Measurements from ENCODE around the gene OR5B17. TPM values are rescaled to one million over a fixed set of nuclear protein-coding genes. Genes with fewer than 3 reads are reported as not detected.

Gene OR5B17
- total and polyA plus RNA-seq, 10 of the 15 experiments (the other 5 are each of a cell fraction or from before 2014, with no cell fraction given), result not detected

- DNase-seq (ENCODE audit: low read depth, low spot score), result no peak
- H3K36me3 ChIP-seq (ENCODE audit: control insufficient read depth in 2 of 2, insufficient read depth in 2 of 2, low read length in 1 of 2), result no peaks in the 10 kb centered on the region
- TF ChIP-seq CUX1 (IDR thresholded peaks at IDR 0.05; ENCODE audit: insufficient replicate concordance, low read depth, low read length) (no peak), ZNF24 (IDR thresholded peaks at IDR 0.05) (0 out of 2 replicates have a peak, but pooled peaks have one; percentile 30)
- H3K27ac ChIP-seq (ENCODE audit: control insufficient read depth, insufficient read depth), result no peak overlapping the region
- H3K9ac ChIP-seq (ENCODE audit: control insufficient read depth, insufficient read depth, low read length), result no peak overlapping the region
- ChIA-PET RAD21 (ENCODE audit: unreplicated experiment) (no interaction called here), POLR2A (no interaction called here), SMC1A (ENCODE audit: uncharacterized antibody, unreplicated experiment) (no interaction called here), CTCF (no interaction called here)
- H3K9me3 ChIP-seq (replicated peaks; ENCODE audit: control insufficient read depth, insufficient read depth, low read length), result no peaks in the 10 kb centered on the region
- no peak for ATAC-seq
- no peak overlapping the region for H2AFZ ChIP-seq (ENCODE audit: control insufficient read depth, low read depth, low read length)
- intact Hi-C loops (cut with micrococcal nuclease; ENCODE audit: unreplicated experiment), result no loop called here
- no peaks in the 10 kb centered on the region for H4K20me1 ChIP-seq (ENCODE audit: control insufficient read depth, insufficient read depth)
- no peak overlapping the region for H3K4me2 ChIP-seq (ENCODE audit: control insufficient read depth, insufficient read depth)
- no TSS peak for BruUV-seq (replicated peaks)
- 45% methylated on average over 2 of the region's 2 CpGs for WGBS (ENCODE audit: insufficient coverage, insufficient replicate concordance, low lambda C conversion rate, missing lambda C conversion rate)
- H3K4me3 ChIP-seq, result no peak overlapping the region
- FAIRE-seq, result no peak
- no peaks in the 10 kb centered on the region for H3K79me2 ChIP-seq (ENCODE audit: control insufficient read depth, insufficient read depth, low read length)
- in situ Hi-C loops (cut with MboI), result no loop called here
- no peaks in the 10 kb centered on the region for H3K4me1 ChIP-seq (ENCODE audit: control insufficient read depth, insufficient read depth, low read length)
- no peaks in the 10 kb centered on the region for H3K27me3 ChIP-seq (replicated peaks in 1 of 2; ENCODE audit: control insufficient read depth in 2 of 2, insufficient read depth in 2 of 2, low read length in 1 of 2)
These were observed 42.7 kb downstream of the OR5B17 start for GRCh38 chr11:58316142-58316541.

Other genes with a start within 250 kb of the OR5B17 start
Only the 7 nearest of the 12 such genes appear.
- not detected in 2 replicates for gene OR1S1, start 146.3 kb downstream of the OR5B17 start, total RNA-seq (2014; rRNA removed)
- not detected in 2 replicates for gene OR1S1, start 146.3 kb downstream of the OR5B17 start, total RNA-seq (2014; rRNA removed; fragmentation: Illumina TruSeq; extraction: Trizol)
- gene OR1S1, start 146.3 kb downstream of the OR5B17 start, total RNA-seq (2021), result not detected in 2 replicates
- not detected in 2 replicates for gene OR1S1, start 146.3 kb downstream of the OR5B17 start, polyA plus RNA-seq (2011; rRNA removed)
- not detected in 2 replicates for gene OR1S1, start 146.3 kb downstream of the OR5B17 start, polyA plus RNA-seq (2014; fragmentation: Illumina TruSeq; extraction: Trizol)
- not detected for gene OR1S1, start 146.3 kb downstream of the OR5B17 start, polyA plus RNA-seq (2014; fragmentation: Nextera tagmentation; extraction: Ambion mirVana)
- gene OR1S1, start 146.3 kb downstream of the OR5B17 start, polyA plus RNA-seq (2014; rRNA removed), result not detected in 2 replicates
- gene OR1S1, start 146.3 kb downstream of the OR5B17 start, polyA plus RNA-seq (2016; fragmentation: Nextera tagmentation; extraction: Ambion mirVana), result not detected
- not detected in 2 replicates for gene OR10Q1, start 130.2 kb downstream of the OR5B17 start, total RNA-seq (2014; rRNA removed)
- not detected in 2 replicates for gene OR10Q1, start 130.2 kb downstream of the OR5B17 start, total RNA-seq (2014; rRNA removed; fragmentation: Illumina TruSeq; extraction: Trizol)
- gene OR10Q1, start 130.2 kb downstream of the OR5B17 start, total RNA-seq (2021), result not detected in 2 replicates
- gene OR10Q1, start 130.2 kb downstream of the OR5B17 start, polyA plus RNA-seq (2011; rRNA removed), result not detected in 2 replicates
- not detected in 2 replicates for gene OR10Q1, start 130.2 kb downstream of the OR5B17 start, polyA plus RNA-seq (2014; fragmentation: Illumina TruSeq; extraction: Trizol)
- not detected for gene OR10Q1, start 130.2 kb downstream of the OR5B17 start, polyA plus RNA-seq (2014; fragmentation: Nextera tagmentation; extraction: Ambion mirVana)
- not detected in 2 replicates for gene OR10Q1, start 130.2 kb downstream of the OR5B17 start, polyA plus RNA-seq (2014; rRNA removed)
- gene OR10Q1, start 130.2 kb downstream of the OR5B17 start, polyA plus RNA-seq (2016; fragmentation: Nextera tagmentation; extraction: Ambion mirVana), result not detected
- not detected in 2 replicates for gene OR10W1, start 90.8 kb downstream of the OR5B17 start, total RNA-seq (2014; rRNA removed)
- not detected in 2 replicates for gene OR10W1, start 90.8 kb downstream of the OR5B17 start, total RNA-seq (2014; rRNA removed; fragmentation: Illumina TruSeq; extraction: Trizol)
- not detected in 2 replicates for gene OR10W1, start 90.8 kb downstream of the OR5B17 start, total RNA-seq (2021)
- not detected in 2 replicates for gene OR10W1, start 90.8 kb downstream of the OR5B17 start, polyA plus RNA-seq (2011; rRNA removed)
- not detected in 2 replicates for gene OR10W1, start 90.8 kb downstream of the OR5B17 start, polyA plus RNA-seq (2014; fragmentation: Illumina TruSeq; extraction: Trizol)
- not detected for gene OR10W1, start 90.8 kb downstream of the OR5B17 start, polyA plus RNA-seq (2014; fragmentation: Nextera tagmentation; extraction: Ambion mirVana)
- not detected in 2 replicates for gene OR10W1, start 90.8 kb downstream of the OR5B17 start, polyA plus RNA-seq (2014; rRNA removed)
- not detected for gene OR10W1, start 90.8 kb downstream of the OR5B17 start, polyA plus RNA-seq (2016; fragmentation: Nextera tagmentation; extraction: Ambion mirVana)
- not detected in 2 replicates for gene OR5B3, start 47.8 kb upstream of the OR5B17 start, total RNA-seq (2014; rRNA removed)
- gene OR5B3, start 47.8 kb upstream of the OR5B17 start, total RNA-seq (2014; rRNA removed; fragmentation: Illumina TruSeq; extraction: Trizol), result not detected in 2 replicates
- not detected in 2 replicates for gene OR5B3, start 47.8 kb upstream of the OR5B17 start, total RNA-seq (2021)
- not detected in 2 replicates for gene OR5B3, start 47.8 kb upstream of the OR5B17 start, polyA plus RNA-seq (2011; rRNA removed)
- not detected in 2 replicates for gene OR5B3, start 47.8 kb upstream of the OR5B17 start, polyA plus RNA-seq (2014; fragmentation: Illumina TruSeq; extraction: Trizol)
- not detected for gene OR5B3, start 47.8 kb upstream of the OR5B17 start, polyA plus RNA-seq (2014; fragmentation: Nextera tagmentation; extraction: Ambion mirVana)
- not detected in 2 replicates for gene OR5B3, start 47.8 kb upstream of the OR5B17 start, polyA plus RNA-seq (2014; rRNA removed)
- gene OR5B3, start 47.8 kb upstream of the OR5B17 start, polyA plus RNA-seq (2016; fragmentation: Nextera tagmentation; extraction: Ambion mirVana), result not detected
- not detected in 2 replicates for gene OR5B2, start 69.1 kb upstream of the OR5B17 start, total RNA-seq (2014; rRNA removed)
- not detected in 2 replicates for gene OR5B2, start 69.1 kb upstream of the OR5B17 start, total RNA-seq (2014; rRNA removed; fragmentation: Illumina TruSeq; extraction: Trizol)
- not detected in 2 replicates for gene OR5B2, start 69.1 kb upstream of the OR5B17 start, total RNA-seq (2021)
- 0.26 and 0.82 TPM in 2 replicates for gene OR5B2, start 69.1 kb upstream of the OR5B17 start, polyA plus RNA-seq (2011; rRNA removed)
- gene OR5B2, start 69.1 kb upstream of the OR5B17 start, polyA plus RNA-seq (2014; fragmentation: Illumina TruSeq; extraction: Trizol), result not detected in 2 replicates
- not detected for gene OR5B2, start 69.1 kb upstream of the OR5B17 start, polyA plus RNA-seq (2014; fragmentation: Nextera tagmentation; extraction: Ambion mirVana)
- not detected in 2 replicates for gene OR5B2, start 69.1 kb upstream of the OR5B17 start, polyA plus RNA-seq (2014; rRNA removed)
- gene OR5B2, start 69.1 kb upstream of the OR5B17 start, polyA plus RNA-seq (2016; fragmentation: Nextera tagmentation; extraction: Ambion mirVana), result not detected
- not detected in 2 replicates for gene OR5B12, start 83.2 kb upstream of the OR5B17 start, total RNA-seq (2014; rRNA removed)
- not detected in 2 replicates for gene OR5B12, start 83.2 kb upstream of the OR5B17 start, total RNA-seq (2014; rRNA removed; fragmentation: Illumina TruSeq; extraction: Trizol)
- not detected in 2 replicates for gene OR5B12, start 83.2 kb upstream of the OR5B17 start, total RNA-seq (2021)
- gene OR5B12, start 83.2 kb upstream of the OR5B17 start, polyA plus RNA-seq (2011; rRNA removed), result 0.29 and 0.35 TPM in 2 replicates
- gene OR5B12, start 83.2 kb upstream of the OR5B17 start, polyA plus RNA-seq (2014; fragmentation: Illumina TruSeq; extraction: Trizol), result not detected in 2 replicates
- not detected for gene OR5B12, start 83.2 kb upstream of the OR5B17 start, polyA plus RNA-seq (2014; fragmentation: Nextera tagmentation; extraction: Ambion mirVana)
- not detected in 2 replicates for gene OR5B12, start 83.2 kb upstream of the OR5B17 start, polyA plus RNA-seq (2014; rRNA removed)
- not detected for gene OR5B12, start 83.2 kb upstream of the OR5B17 start, polyA plus RNA-seq (2016; fragmentation: Nextera tagmentation; extraction: Ambion mirVana)
- gene OR5B21, start 149.0 kb upstream of the OR5B17 start, total RNA-seq (2014; rRNA removed), result 0.11 TPM in 1 of 2 replicates, not detected in the other
- 0.22 and 0.41 TPM in 2 replicates for gene OR5B21, start 149.0 kb upstream of the OR5B17 start, total RNA-seq (2014; rRNA removed; fragmentation: Illumina TruSeq; extraction: Trizol)
- not detected in 2 replicates for gene OR5B21, start 149.0 kb upstream of the OR5B17 start, total RNA-seq (2021)
- gene OR5B21, start 149.0 kb upstream of the OR5B17 start, polyA plus RNA-seq (2011; rRNA removed), result 0.40 and 0.41 TPM in 2 replicates
- 0.22 TPM in 1 of 2 replicates, not detected in the other for gene OR5B21, start 149.0 kb upstream of the OR5B17 start, polyA plus RNA-seq (2014; fragmentation: Illumina TruSeq; extraction: Trizol)
- gene OR5B21, start 149.0 kb upstream of the OR5B17 start, polyA plus RNA-seq (2014; fragmentation: Nextera tagmentation; extraction: Ambion mirVana), result not detected
- not detected in 2 replicates for gene OR5B21, start 149.0 kb upstream of the OR5B17 start, polyA plus RNA-seq (2014; rRNA removed)
- not detected for gene OR5B21, start 149.0 kb upstream of the OR5B17 start, polyA plus RNA-seq (2016; fragmentation: Nextera tagmentation; extraction: Ambion mirVana)

Measured in GM12878 (cell line).